Stimulated activated CD4-positive, alpha-beta T cell treated with anti-CD3 and anti-CD28 coated beads, Interleukin-4, amount 100 ng/mL, for 48 hours (primary cell): Measurements from ENCODE around the gene KCNF1.

Experiments used
- DNase-seq, 2 donors: peaks; one replicate each; pipeline ENCODE4 v3.0.0-alpha.2; 2020; ENCODE audit warnings: low read depth in 2 of 2

Gene KCNF1

DNA sequence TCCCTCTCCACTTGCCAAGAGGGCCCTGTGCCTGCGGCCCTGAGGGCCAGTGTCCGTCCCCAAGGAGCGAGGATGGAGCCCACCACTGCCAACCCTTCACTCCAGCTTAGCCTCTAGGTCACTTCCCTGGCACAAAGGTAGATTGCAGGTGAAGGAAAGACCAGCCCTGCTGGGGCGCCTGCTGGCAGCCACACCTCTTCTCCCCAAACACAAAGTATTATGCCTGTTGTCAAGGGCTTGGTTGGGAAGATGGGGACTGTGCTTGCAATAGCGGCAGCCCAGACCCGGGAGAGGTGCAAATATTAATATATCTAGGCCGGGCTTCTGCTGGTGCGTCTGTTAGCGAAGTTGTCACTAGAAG lies 7.7 kb downstream of the KCNF1 start:
- no peak for DNase-seq

DNA sequence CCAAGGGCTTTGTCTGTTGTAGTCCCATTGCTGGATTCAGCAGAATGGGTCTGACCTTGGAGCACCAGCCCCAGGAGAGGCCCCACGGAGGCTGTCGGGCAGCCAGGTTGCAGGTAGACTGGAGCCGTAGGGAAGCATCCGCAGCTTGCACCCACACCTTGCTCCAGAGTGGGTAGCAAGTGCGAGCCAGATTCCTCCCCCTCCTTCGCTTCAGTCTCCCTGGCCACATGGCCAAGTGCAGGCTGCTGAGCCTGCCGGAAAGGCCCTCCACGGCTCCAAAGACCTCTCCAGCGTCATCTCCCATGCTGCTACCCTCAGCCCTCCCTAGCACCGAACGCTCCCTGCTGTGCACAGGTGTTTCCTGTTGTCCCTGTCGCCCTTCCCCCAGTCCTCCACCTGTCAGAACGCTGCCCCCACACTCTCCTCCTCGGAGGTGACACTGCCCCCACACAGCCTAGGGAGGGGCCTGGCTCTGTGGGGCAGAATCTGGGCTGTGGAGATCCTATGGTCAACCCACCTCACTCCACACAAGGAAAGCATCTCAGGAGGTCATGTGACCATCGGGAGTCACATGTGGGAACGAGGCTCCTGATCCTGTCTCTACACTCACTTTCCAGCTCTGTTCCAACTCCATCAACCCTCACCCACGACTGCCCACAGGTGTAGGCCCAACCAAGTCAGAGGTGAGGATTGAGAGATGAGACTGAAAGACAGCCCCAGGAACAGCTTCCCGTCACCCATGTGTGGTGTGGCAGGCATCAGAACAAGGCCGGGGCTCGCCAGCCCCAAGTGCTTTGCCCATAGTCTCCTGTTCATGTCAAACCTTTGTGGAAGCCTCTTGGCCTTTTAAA lies 8.3 kb downstream of the KCNF1 start:
- DNase-seq = no peak

- no peak for DNase-seq
Observed at GRCh38 chr2:10920764-10921388, 9.1 kb downstream of the KCNF1 start.

- no peak for DNase-seq
Observed at GRCh38 chr2:10921525-10921924, 9.8 kb downstream of the KCNF1 start.

DNA sequence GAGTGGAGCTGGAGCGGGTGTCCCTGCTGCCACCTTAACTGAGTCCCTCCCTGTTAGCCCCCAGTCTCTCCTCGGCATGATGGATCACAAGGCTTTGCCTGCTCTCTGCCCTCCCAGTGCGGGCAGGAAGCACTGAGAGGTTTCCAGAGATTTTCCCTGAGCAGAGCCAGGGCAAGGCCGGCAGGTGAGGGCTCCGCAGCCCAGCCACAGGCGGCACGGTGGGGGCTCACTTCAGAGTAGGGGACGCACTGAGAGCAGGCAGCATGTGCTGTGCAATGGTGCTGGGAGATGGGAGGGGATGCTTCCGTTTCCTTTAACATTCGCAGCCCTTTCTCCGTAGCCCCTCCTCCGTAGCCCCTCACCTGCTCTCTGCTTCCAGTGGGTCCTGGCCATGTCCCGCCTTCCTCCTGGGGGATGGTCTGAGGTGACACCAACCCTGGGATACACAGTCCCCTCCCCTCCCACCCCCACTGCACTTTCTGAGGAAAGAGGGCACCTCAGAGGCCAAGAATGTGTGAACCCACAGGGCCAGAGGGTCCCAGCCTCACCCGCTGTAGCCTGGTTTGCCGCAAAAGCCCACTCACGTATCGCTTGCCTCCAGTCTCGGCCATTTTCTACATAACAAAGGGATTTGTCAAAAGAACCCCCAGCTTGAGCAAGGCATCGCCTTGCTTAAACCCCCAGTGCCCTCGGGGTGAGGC lies 10.7 kb downstream of the KCNF1 start:
- DNase-seq = no peak

- DNase-seq = no peak
Observed at GRCh38 chr2:10923008-10923375, 11.3 kb downstream of the KCNF1 start.

GRCh38 chr2:10923965-10924364 lies 12.2 kb downstream of the KCNF1 start:
- no peak for DNase-seq

GRCh38 chr2:10924441-10924840 lies 12.7 kb downstream of the KCNF1 start:
- no peak for DNase-seq

DNA sequence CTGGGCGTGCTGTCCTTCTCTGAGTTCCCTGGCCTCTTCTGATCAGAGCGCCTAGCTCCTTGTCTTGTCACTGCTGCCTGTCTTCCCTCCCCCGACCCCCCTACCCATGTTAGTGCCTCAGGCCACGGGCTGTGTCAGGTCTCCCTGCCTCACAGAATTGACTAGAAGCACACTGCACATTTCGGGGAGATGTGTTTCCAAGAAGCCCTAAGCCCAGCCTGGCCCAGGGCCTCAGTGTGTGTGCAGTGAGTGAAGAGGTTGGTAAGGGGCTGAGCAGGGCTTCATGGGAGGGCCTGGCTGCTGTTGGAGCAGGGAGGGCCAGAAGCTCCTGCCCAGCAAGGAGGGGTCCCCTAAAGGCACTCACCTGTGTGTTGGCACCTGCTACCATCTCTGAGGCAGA lies 13.1 kb downstream of the KCNF1 start:
- DNase-seq = no peak

GRCh38 chr2:10926191-10926820 lies 14.6 kb downstream of the KCNF1 start:
- no peak for DNase-seq

DNA sequence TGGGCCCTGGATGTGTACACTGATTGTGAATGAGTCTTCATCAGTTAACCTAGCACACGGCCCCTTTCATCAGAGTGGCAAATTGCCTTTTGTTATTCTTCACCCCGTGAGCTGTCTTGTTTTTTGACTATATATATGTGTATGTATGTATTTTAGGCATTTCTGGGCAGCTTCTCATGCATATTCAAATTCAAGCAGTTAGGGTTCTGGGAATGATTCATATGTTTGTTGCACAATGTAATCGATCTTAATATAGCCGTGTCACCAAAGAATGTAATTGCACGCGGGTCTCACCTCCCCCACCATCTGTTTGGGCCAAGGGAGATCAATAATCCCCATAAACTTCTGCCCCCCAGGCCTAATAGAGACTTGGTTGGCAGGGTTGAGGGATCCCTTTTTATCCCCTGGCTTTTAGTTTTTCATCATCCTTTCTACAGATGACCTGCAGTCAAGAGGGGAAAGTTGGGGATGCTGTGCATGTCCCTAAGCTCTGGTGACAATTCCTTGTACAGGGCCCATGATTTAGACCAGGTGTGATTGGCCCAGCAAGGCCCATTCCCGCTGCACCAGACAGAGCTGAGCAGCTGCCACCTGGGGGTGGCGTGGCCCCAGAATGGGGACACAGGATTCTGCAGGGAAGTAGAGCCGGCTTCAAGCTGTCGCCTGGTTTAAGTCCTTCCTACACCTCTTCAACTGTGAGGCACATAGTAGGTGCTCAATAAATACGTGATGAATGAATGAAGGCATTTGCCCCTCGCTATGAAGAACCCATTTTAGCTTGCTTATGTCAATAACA lies 19.2 kb downstream of the KCNF1 start:
- DNase-seq = no peak

GRCh38 chr2:10931710-10932255 lies 20.0 kb downstream of the KCNF1 start:
- DNase-seq = no peak

- DNase-seq = no peak
Observed at GRCh38 chr2:10932345-10933151, 20.8 kb downstream of the KCNF1 start.

DNA sequence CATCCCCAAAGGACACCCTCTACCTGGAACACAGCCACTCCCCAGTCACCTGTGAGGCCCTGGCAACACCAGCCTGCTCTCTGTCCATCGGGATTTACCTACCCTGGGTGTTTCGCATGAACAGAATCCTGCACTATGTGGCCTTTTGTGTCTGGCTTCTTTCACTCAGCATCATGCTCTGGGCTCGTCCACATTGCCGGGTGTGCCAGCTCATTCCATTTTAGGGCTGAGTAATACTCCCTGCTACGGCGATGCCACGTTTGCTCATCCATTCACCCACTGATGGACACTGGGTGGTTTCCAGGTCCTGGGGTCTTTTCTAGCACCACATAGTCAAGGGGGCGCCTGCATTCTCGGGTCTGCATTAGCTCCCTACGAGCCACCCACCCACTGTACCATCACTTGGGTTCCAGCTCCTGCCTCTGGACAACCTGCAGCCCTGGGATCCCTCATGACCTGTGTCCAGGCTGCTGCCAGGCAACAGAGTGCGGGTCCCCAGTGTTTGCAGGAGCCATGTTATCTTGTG lies 22.0 kb downstream of the KCNF1 start:
- DNase-seq = no peak

DNA sequence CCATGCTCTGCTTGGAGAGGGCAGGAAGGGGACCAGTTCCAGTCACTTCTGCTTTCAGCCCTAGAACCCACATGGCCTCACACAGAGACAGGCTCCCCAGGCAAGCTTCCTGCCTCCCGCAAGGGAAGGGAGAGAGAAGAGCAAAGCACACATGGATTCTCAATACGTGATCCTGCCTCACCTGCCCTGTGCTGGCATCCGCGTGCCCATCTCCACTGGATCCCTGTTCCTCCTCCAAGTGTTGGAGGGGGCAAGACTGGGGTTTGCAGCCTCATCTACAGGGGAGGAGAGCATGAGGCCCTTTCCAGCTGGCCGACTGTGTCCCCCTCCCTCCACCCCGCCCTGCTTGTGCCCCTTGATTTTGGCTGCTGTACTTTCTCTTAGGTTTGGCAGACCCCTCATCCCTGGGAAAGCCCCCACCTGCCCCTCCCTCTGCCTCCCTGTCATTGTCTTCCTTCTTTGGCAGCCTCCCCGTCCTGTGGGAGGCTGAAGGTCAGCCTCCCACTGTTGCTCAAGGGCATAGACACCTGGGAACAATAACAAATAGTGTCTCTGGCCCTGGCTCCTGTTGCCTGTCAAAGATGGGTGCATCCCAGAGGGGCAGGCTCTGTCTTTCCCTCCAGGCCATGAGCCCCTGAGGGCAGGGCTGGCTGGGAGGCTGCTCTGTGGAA lies 22.7 kb downstream of the KCNF1 start:
- DNase-seq = no peak

DNA sequence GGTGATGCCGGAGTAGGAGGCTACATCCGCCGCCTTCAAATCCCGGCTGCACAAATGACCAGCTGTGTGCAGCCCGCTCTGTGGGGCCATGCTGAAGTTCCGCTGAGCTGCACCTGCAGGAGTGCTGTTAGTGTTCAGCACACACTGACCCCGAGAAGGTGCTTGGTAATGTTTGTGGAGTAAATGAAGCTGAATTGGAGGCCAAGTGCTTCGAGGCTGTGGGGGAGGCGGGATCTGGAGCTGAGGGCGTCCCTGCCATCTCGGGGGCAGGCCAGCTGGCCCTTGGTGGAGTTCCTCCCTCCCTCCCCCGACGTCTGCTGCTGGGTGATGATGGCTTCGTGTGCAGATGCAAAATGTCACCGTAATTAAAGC lies 23.2 kb downstream of the KCNF1 start:
- DNase-seq = no peak

- DNase-seq = no peak
Observed at GRCh38 chr2:10935366-10935918, 23.7 kb downstream of the KCNF1 start.

GRCh38 chr2:10935953-10936942 lies 24.5 kb downstream of the KCNF1 start:
- DNase-seq = no peak
